HG02763 (cell line): ENCODE data around the gene ZNF423.

Experiments used
- ATAC-seq: cut with Tn5 transposase; IDR thresholded peaks from one replicate; pipeline ENCODE4 v1.9.1; 2021; ENCODE audit warnings: mild to moderate bottlenecking, moderate library complexity; ENCODE audit not compliant: unreplicated experiment

Gene ZNF423

GRCh38 chr16:49610983-49611382, 244.9 kb downstream of the ZNF423 start:
- ATAC-seq: no peak

- no peak for ATAC-seq
Observed at GRCh38 chr16:49608779-49609178, 247.1 kb downstream of the ZNF423 start.

GRCh38 chr16:49608098-49608497, 247.8 kb downstream of the ZNF423 start:
- ATAC-seq: no peak

GRCh38 chr16:49605536-49606254, 250.2 kb downstream of the ZNF423 start:
- no peak for ATAC-seq

- ATAC-seq: no peak
Observed at GRCh38 chr16:49604602-49605001, 251.3 kb downstream of the ZNF423 start.

GRCh38 chr16:49603956-49604355, 252.0 kb downstream of the ZNF423 start:
- ATAC-seq: no peak

- ATAC-seq: no peak
Observed at GRCh38 chr16:49602976-49603310, 253.0 kb downstream of the ZNF423 start.

- ATAC-seq: no peak
Observed at GRCh38 chr16:49602201-49602975, 253.5 kb downstream of the ZNF423 start.

GRCh38 chr16:49601576-49601975, 254.3 kb downstream of the ZNF423 start:
- no peak for ATAC-seq

- no peak for ATAC-seq
Observed at GRCh38 chr16:49600976-49601375, 254.9 kb downstream of the ZNF423 start.

GRCh38 chr16:49600536-49600935, 255.4 kb downstream of the ZNF423 start:
- no peak for ATAC-seq

GRCh38 chr16:49599704-49600103, 256.2 kb downstream of the ZNF423 start:
- ATAC-seq: no peak

- no peak for ATAC-seq
Observed at GRCh38 chr16:49599281-49599680, 256.6 kb downstream of the ZNF423 start.

GRCh38 chr16:49598383-49599170, 257.3 kb downstream of the ZNF423 start:
- ATAC-seq: no peak

- ATAC-seq: no peak
Observed at GRCh38 chr16:49597796-49598195, 258.1 kb downstream of the ZNF423 start.

- no peak for ATAC-seq
Observed at GRCh38 chr16:49596648-49597291, 259.1 kb downstream of the ZNF423 start.

GRCh38 chr16:49596068-49596467, 259.8 kb downstream of the ZNF423 start:
- ATAC-seq: no peak

- no peak for ATAC-seq
Observed at GRCh38 chr16:49594685-49595498, 261.0 kb downstream of the ZNF423 start.

GRCh38 chr16:49594153-49594552, 261.8 kb downstream of the ZNF423 start:
- no peak for ATAC-seq

- no peak for ATAC-seq
Observed at GRCh38 chr16:49593424-49594040, 262.4 kb downstream of the ZNF423 start.
